D341Med (cell line): ENCODE data around the gene KCNE1.
A peak's percentile ranks its signal among the peaks of the same experiment; 100 is the strongest.
"Not testable (repeated sequence)": the region's sequence is repeated elsewhere in the genome, so short reads cannot be mapped to it uniquely, and the experiment has no call there.

Source experiments
- DNase-seq: peaks from one replicate; pipeline ENCODE4 v3.0.0; 2012; ENCODE audit warnings: low spot score

The KCNE1 gene

DNA sequence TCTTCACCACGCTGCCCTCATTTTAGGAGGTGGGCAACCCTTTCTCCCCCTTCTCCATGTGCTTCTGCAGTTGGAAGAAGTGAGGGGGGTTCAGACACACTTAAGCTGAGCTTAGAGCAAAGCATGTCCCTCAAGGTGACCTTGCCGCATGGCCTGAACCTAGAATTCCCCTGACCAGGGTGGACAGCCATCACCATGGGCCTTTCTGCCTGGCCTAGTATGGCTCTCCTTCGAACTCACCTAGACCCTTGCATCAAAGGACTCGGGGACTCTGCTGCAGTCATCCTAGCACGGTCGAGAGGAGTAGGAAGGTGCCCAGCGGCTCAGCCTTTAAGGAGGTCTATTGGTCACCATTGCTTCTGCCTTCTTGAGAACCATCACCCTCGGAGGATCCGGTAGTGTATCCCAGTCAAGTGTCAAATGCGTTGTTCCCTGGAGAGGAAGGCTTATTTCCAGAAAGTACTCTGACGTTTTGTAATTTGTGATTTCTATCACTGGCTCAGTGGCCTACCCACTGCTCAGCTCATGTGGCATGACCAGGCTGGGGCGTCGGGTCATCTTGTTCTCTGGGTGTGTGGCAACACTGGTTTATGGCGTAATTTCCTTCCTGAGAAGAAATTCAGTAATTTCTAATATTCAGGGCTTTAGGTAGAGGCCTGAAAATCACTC, at the start of gene KCNE1:
Gene KCNE1, minus strand, starts transcription at position 424 of the 669 bp plus-strand sequence. CDS start 62,576 bp downstream, outside the sequence.
- DNase-seq, result no peak

DNA sequence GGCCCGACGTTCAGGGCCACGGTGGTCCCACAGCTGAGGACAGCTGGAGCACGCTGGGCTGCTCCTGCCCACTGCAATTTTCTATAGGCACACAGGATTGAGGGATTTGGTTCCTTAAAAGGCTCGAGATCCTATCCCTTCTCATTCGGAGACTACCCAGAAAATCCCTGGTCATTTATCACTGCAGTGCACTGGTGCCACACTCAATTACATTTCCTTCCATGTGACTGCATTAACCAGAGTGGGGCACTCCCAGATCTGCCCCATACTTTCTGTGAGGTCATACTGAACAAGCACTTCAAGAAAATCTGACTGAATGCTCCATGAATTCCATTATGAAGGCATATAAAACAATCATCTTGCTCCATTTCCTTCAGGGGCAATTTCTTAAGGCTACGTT, 49.8 kb upstream of the KCNE1 start:
- DNase-seq, result no peak

DNA sequence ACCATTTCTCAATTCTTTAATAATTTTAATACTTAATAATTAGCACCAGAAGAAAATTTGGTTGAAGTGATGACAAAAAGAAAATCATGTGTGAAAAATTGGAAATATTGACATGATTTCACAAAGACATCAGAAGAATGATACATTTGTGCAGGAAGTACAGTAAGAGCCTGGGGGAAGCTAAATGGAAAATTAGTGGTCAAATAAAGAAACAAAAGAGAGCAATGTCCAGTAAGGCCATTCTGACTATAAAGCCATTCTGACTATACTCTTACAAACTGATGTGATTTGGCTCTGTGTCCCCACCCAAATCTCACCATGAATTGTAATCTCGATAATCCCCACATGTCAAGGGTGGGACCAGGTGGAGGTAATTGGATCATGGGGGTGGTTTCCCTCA, 48.6 kb upstream of the KCNE1 start:
- no peak for DNase-seq

DNA sequence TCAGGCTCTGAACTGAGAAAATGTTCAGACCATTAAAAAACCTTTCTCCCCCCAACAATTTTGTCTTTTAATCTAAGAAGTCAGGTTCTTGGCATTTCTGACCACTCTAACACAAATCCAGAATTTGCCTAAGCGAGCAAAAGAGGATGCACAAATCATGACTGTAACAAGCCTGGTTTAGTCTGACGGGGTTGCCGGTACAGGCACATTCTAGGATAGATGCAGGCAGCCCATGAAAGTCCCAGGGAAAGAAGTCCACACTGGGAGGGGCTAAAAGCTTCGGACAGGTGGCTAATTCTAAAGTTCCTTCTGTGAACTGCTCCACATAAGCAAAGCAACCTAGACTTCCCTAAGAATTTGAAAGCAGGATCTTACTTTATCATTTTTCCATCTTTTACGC, 48.0 kb upstream of the KCNE1 start:
- DNase-seq, result no peak

DNA sequence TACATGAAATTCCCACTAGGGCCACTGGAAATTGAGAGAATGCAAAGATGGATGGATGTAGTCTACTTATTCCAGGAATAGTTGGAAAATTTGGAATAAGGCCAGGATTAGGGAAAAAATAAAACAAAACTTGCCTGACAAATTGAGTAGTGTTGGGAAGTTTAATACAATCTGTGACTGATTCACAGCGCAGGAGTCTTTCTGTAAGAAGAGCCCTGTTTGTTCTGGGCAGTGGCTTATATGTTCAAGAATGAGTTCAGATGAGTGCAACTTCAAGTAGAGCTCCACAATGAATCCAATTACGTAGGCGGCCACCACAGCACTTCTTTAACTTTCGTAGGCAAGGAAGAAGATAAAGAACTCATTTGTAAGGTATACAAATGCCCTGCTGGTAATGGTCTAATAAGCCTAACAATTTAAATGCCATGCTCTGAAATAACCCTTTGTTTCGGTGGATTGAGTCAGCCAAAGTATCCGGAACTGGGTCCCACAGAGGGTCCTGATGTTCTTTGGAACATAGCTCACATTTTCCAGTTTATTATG, 47.1 kb upstream of the KCNE1 start:
- DNase-seq, result no peak

DNA sequence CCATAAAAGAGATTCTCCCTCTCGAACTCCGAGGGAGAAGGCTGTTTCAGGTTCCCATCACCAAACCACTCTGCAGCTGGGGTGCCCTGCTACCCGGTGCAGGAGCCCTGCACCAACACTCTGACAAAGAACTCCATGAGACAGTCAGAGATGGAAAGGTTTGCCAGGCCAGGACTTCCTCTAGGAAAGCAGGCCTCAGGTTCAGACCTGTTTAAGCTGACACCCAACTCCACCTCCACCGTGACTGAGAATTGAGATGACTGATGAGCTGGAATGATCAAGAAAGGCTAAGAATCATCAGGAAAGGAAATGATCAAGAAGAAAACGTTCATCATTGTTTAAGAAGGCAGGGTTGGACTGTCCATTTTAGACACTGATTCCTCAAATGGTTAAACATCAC, 46.2 kb upstream of the KCNE1 start:
- no peak for DNase-seq

DNA sequence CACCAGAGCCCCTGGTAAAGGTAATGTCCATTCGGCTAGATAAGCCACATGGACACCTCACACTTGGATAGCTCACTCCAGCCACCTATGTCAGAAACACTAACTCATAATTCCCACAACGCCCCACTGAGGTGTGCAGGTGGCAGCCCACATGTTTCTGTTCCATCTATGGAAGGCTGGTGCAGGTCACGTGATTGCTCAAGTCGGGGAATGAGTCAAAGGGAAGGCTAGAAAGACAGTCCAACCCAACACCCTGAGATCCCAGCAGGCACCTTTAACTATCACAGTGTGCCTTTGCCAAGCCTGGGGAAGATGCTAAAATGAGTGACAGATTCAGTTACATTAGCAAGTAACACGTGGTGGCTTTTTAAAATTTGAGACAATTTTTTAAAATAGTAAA, 45.3 kb upstream of the KCNE1 start:
- no peak for DNase-seq

DNA sequence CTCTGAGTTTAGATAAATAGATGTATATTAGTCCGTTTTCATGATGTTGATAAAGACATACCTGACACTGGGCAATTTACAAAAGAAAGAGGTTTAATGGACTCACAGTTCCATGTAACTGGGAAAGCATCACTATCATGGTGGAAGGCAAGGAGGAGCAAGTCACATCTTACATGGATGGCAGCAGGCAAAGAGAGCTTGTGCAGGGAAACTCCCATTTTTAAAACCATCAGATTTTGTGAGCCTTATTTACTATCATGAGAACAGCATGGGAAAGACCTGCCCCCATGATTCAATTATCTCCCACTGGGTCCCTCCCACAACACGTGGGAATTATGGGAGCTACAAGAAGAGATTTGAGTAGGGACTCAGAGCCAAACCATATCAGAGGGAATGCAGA, 42.7 kb upstream of the KCNE1 start:
- not testable (repeated sequence) for DNase-seq

DNA sequence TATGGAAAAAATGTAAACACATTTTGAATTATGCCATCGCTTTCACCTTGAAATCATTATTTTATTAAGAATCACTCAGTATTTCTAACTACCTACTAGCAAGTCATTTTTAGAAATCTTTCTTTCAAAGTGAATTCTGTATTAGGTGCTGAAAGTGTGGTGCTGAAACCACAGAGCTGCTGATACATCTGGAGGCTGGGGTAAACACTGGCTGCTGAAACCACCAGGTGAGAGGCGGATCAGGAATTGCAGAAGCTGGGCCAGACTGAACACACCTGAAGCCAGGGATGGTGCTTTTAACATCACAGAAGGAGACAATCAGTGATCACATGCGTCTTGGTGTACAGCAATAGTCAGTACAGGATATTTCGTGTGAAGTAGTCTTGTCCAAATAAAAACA, 42.2 kb upstream of the KCNE1 start:
- no peak for DNase-seq

DNA sequence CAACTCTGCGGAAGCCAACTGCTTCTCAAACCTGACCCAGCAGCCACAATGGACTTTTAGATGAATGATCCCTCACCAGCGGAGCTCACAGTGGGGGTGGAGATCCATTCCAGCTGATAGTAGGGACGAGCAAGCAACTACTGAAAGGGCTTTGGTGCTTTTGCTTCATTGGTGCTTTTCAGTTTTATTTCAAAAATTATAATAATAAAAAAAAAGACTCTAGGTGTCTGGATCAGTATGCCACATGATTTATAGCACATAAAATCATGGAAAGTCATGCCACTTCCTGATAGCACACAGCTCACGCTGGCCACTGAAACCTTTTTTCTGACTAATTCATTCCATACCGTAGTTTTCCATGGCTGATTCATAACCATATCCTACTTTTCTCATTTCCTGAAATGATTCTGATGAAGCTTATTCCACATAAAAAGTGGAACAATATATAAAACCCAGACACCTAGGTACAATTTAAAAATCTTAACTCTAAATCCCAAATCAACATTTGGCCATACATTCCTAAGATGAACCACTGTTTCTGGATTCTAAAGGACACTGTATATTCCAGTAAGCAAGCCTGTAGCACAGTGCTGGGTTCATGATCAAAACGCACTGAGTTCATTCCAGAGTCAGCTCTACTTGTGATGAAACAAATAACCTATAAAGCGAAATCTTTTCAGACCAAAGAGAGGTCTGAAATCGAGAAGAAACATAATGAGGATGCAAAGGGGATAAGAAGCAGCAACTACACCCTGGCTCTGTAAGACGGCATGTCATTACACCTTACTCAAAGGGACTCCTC, 41.3 kb upstream of the KCNE1 start:
- DNase-seq, result no peak

DNA sequence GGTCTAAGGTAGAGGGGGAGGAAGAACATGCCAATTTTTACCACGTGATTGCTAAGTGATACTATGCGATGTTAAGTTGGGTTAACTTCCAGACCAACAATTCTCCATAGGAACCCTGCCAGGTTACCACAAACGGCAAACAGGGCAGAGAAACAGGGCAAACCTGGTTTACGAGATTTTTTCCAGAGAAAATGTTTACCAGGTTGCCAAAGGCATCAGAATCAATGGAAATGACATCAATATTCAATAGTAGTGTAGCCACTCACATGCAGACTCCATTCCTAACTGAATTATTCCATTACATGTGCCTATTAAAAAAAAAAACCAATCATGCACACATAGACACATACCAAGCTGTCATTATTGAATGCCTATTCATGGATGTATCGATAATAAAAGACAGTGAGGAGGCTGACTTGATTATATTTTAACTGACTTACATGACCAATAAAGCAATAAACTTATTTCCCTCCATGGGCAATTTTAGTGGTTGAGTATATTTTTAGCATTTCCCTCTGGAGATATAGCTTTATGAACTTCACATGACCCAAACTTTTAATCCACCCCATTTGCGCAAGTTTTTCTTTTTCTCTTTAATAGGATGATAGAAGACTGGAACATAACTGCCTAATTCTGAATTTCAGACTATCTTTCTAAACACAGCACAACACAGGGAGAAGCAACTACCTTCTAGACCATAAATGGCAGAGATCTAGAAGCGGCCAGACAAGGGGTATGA, 40.5 kb upstream of the KCNE1 start:
- no peak for DNase-seq

DNA sequence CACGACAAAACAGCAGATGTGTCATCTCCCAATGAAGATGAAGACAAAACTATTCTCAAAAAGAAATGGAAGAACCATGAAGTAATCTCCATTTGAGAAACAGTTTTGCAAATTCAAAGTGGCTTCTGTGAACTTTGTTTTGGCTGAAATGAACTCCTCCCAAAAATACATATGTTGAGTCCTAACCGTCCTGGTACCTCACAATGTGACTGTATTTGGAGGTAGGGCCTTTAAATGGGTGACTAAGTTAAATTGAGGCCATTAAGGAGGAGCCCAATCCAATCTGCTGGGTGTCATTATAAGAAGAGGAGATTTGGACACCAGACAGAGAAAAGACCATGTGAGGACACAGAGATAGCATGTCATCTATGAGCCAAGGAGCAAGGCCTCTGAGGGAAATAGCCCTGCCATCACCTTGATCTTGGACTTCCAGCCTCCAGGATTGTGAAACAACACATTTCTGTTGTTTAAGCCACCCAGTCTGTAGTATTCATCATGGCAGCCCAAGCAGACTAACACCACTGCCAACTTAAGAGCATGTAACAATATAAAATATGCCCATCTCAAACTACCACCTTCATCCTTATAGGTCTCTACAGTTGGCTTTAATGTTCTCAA, 38.3 kb upstream of the KCNE1 start:
- no peak for DNase-seq

DNA sequence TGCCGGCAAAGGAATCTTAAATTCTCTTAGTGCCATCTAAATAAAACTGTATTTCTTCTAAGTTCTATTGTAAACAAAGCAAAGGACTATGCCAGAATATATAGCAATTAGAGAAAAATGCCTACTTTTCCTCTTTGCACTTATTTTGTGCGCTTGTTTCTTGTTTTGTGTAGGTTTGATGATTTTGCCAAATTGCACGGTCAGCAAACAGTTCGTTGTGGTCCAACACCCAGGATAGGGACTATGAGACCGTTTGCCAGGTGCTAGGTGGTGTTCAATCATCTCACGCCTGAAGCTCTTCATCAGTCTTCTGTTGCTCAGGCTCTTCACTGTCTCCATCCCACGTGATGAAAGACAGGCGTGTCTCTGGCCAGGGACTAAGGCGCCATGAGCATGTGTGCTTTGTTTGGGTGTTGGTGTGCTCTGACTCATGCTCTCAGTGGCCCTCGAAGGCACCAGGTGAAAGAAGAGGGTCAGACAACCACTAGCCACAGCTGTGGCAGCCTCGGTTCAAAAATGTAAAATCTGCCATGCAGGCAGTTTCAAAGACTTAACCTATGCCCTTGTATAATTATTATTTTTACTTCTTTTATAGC, 36.9 kb upstream of the KCNE1 start:
- no peak for DNase-seq

DNA sequence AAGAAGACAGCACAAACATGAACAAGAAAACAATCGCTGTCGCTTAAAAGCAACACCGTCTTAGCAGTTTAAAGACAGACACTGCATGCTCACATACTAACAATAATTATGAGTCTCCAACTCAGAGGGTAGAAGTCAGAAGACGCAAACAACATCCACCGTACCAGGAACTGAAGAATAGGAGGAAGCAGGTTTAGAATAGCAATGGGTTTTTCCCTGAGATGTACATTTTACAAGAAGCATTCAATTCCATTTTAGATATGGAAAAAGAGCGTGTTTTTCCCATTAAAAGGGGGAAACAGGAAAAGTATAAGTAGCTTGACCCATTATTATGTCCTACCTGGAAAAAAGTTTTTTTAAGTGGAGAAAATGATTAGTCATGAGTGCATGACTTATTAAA, 34.5 kb upstream of the KCNE1 start:
- DNase-seq, result no peak

DNA sequence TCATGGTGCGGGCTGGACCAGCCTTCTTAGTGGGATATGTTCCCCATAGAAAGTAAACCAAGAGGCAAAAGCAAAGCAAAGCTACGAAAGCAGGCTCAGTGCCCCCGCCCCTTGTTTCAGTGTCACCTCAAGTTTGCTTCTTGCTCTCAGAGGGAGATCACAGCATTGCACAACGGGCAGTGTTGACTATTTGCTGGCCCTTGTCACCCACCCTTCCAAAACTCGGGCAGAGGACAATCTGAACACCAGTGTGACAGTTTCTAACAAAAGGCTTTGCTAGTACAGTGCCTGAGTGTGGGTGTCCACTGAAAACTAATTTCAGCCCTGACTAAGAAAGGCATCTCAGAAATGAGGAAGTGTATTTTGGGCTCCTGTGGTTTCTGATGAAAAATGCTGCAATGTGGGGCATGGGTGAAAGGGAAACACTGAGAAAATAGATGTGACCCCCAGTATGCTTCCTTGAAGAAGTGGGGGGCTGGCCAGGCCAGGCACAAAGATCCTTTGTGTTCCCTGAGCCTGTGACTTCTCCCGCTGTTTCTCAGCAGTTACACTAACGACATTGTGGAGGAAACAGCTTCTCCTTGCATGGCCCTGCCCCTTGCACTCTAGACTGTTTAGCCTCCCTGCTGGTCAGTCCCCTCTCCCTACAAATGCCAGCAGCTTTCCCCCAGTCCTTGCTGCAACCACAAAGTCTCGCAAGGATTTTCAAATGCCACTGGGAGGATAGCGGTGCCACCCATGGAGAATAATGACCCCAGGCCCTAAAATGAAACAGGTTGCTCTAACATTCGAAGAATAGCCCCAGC, 33.3 kb upstream of the KCNE1 start:
- no peak for DNase-seq

DNA sequence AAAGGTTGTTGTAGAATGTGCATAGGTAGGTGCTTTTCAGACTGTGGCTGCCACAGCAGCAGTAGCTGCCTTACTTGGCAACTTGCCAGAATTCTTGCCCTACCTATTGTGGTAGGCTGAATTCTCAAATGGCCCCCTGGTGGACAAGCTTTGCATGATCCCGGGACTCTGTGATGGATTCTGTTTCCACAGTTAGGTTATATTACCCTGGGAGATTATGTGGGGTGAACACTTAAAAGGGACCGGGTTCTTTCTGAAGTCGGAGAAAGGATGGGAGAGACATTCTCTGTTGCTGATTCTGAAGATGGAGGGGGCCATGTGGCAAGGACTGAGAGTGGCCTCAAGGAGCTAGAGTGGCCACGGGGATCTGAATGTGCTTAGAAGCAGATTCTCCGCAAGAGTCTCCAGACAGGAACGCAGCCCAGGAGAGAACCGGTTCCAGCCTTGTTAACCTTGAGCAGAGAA, 32.1 kb upstream of the KCNE1 start:
- DNase-seq, result peak; percentile 58

DNA sequence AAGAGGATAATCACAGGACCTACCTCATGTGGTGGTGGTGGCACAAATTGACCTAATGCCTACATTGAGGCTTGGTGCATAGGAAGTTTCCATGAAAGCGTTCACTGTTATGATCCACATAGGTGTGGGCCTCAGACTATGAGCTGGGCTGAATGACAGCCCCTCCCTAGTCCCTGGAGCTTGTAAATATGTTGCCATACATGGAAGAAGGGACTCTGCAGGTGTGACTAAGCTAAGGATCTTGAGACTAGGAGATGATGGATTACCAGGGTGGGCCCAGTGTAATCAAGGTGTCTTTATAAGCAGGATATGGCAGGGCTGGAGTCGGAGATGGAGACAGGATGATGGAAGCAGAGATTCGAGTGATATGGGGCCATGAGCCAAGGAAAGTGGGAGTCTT, 31.0 kb upstream of the KCNE1 start:
- no peak for DNase-seq

DNA sequence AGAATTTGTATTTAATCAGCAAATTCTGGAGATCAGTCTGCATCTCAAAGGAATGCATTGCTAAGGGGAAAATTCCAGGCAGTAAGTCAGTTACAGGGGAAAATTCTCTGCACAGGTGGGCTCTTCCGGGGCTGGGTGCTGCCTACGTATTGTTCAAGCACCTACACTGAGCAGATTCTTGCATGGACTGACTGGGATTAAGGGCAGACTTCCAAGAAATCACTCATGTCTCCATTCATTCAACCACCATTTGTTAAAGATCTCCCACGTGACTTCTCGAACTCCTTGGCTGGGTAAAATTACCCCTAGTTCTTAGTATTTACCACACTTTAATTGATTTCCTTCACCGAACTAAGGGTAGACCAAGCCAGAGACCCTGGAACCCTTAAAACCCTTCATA, 28.2 kb upstream of the KCNE1 start:
- no peak for DNase-seq

DNA sequence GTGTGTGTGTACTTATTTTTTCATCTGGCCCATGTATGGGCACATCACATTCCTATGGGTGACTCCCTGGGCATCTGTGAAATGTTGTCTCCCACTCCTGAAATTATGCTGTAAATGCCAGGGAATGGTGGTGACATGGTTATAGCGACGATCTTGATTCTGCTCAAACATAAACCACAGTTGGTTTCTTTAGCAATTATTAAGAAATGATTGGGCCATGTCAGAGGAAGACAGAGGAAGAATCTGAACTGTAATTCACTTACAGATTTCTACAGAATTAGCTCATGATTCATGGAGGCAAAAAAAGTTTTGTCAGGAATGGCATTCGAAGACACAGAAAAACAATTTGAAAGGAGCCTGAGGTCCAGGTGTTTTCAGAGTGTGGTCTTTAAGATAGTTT, 25.8 kb upstream of the KCNE1 start:
- no peak for DNase-seq

DNA sequence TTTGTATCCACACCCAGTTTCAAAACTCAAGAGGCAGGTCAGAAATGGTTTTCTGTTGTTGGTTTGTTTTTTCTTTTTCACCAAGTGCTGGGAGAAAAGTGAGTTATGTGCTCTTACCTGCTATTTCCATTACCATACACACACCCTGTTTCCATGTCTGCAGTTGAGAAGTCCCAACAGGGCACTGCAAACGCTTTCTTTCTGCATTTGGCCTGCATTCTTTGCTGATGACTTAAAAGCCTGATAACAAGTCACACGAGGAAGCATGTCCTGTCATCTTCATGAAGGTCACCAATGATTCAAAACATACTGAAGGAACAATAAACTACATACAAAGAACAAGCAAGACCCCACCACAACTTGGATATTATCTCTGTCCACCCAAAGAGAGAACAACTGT, 24.8 kb upstream of the KCNE1 start:
- no peak for DNase-seq

DNA sequence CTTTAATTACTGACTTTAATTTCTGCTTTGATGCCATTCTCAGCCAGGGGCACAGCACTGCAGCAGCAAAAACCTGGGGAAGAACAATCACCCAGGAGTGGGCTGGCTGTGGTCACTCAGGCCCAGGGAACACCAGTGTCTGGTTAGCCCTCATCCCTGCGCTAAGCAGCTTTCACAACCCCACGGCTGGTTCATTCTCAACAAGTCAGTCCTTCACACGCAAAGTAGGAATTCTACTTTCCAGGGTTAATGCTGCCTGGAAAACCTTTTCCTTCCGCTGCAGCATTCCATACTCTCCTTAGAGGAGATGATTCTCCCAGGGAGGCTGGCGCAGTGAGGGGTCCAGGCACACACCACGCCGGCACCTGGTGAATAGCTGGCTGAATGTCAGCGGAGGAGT, 24.3 kb upstream of the KCNE1 start:
- no peak for DNase-seq
